HUES48 (cell line): Measurements from ENCODE around the gene KLRC1.
"Not testable (repeated sequence)": the region's sequence is repeated elsewhere in the genome, so short reads cannot be mapped to it uniquely, and the experiment has no call there.

Source experiments
- H3K27ac ChIP-seq: one replicate; pipeline ENCODE4 v1.7.0; 2013; ENCODE audit warnings: low read depth, low read length, inconsistent platforms
- H3K27me3 ChIP-seq: 2 replicates; pipeline ENCODE4 v1.6.1; 2013; ENCODE audit warnings: mild to moderate bottlenecking, low read length; ENCODE audit not compliant: control insufficient read depth, insufficient read depth
- H3K36me3 ChIP-seq: 2 replicates; pipeline ENCODE4 v1.6.1; 2013; ENCODE audit warnings: low read length; ENCODE audit not compliant: control insufficient read depth, insufficient read depth
- H3K4me1 ChIP-seq: 2 replicates; pipeline ENCODE4 v1.6.1; 2013; ENCODE audit warnings: mild to moderate bottlenecking, low read length; ENCODE audit not compliant: control insufficient read depth, insufficient read depth
- H3K4me3 ChIP-seq: 2 replicates; pipeline ENCODE4 v1.5.1; 2013; ENCODE audit warnings: mild to moderate bottlenecking, low read depth, low read length
- H3K9ac ChIP-seq: 2 replicates; pipeline ENCODE4 v1.6.1; 2013; ENCODE audit warnings: mild to moderate bottlenecking, low read depth, low read length, moderate library complexity
- H3K9me3 ChIP-seq: 2 replicates; pipeline ENCODE4 v1.6.1; 2013; ENCODE audit warnings: low read length; ENCODE audit not compliant: control insufficient read depth, insufficient read depth

The KLRC1 gene

DNA sequence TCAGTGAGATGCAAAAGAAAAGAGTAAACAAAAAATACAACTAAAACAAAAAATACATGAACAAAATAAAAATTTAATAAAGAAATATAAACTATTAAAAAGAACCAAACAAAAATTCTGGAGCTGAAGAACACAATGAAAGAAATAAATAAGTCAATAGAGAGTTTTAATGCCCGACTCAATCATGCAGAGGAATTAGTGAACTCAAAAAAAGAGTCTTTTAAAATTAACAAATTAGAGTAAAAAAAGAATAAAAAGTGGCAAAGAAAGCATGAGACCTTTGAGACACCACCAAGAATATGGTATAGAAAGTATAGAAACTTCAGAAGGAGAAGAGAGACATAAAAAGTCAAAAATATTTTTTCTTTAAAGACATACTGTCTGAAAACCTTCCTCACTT is 2.6 kb upstream of the KLRC1 start:
- H3K36me3 ChIP-seq: no peaks in the 10 kb centered on the region
- H3K4me1 ChIP-seq: peaks cover 11% of the 10 kb centered on the region
- no peaks in the 10 kb centered on the region for H3K27me3 ChIP-seq
- H3K27ac ChIP-seq: no peak overlapping the region
- H3K9me3 ChIP-seq: no peaks in the 10 kb centered on the region
- no peak overlapping the region for H3K9ac ChIP-seq
- H3K4me3 ChIP-seq: no peak overlapping the region

DNA sequence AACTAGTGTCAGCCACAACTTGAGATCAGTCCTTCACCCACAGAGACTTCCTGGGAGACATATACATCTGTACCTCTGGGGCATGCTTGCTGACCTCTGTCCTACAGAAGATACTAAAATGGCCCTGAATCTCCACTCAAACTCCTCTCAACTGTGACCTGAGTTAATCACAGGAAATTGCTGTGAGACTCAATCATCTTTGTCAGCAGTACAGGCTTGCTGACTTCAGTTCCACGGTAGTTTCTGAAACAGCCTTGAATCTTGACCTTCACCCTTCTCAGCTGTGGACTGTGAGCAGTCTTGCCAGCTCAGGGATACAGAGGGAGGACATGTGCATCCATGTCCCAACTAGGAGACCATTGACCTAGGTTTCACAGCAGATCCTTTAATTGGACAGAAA is 1.4 kb upstream of the KLRC1 start:
- Histone ChIP-seq H3K4me1 (peaks cover 11% of the 10 kb centered on the region), H3K27me3 (no peaks in the 10 kb centered on the region), H3K9me3 (no peaks in the 10 kb centered on the region), H3K27ac (no peak overlapping the region), H3K4me3 (no peak overlapping the region), H3K36me3 (no peaks in the 10 kb centered on the region), H3K9ac (no peak overlapping the region)

- no peak overlapping the region for H3K4me3 ChIP-seq
- H3K9ac ChIP-seq: no peak overlapping the region
- H3K4me1 ChIP-seq: no peaks in the 10 kb centered on the region
- H3K27me3 ChIP-seq: no peaks in the 10 kb centered on the region
- H3K36me3 ChIP-seq: no peaks in the 10 kb centered on the region
- H3K27ac ChIP-seq: no peak overlapping the region
- H3K9me3 ChIP-seq: no peaks in the 10 kb centered on the region
Measured at GRCh38 chr12:10448236-10448635, 4.9 kb downstream of the KLRC1 start.

- not testable (repeated sequence) for H3K9ac ChIP-seq, H3K4me3 ChIP-seq, H3K27ac ChIP-seq, H3K27me3 ChIP-seq, H3K4me1 ChIP-seq, H3K9me3 ChIP-seq, H3K36me3 ChIP-seq
Measured at GRCh38 chr12:10446052-10446451, 7.1 kb downstream of the KLRC1 start.

GRCh38 chr12:10441144-10441543 is 12.0 kb downstream of the KLRC1 start:
- H3K27ac ChIP-seq, H3K27me3 ChIP-seq, H3K4me3 ChIP-seq, H3K9ac ChIP-seq, H3K9me3 ChIP-seq, H3K4me1 ChIP-seq, H3K36me3 ChIP-seq: not testable (repeated sequence)

DNA sequence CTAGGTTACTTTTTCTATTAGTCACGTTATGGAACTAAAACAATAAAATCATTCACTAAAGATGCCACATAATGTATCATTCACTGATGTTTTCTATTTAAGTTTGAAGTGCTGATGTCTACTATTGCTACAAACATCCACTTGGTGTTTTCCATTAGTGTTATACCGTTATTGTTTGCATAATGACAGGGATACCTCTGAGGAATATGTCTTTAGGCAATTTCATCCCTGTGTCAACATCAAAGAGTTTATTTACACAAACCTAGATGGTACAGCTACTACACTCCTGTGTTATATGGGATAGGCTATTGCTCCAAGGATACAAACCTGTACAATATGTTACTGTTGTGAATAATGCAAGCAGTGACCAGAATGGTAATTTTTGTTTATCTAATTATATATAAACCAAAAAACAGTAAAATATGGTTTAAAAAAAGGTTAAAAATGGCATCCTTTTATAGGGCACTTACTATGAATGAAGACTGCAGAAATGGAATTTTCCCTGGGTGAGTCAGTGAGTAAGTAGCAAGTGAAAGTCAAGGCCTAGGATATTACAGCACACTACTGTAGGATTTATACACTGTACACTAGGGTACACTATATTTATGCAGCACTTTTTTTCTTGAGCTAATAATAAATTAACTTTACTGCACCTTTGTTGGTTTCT is 13.4 kb downstream of the KLRC1 start:
- not testable (repeated sequence) for H3K4me3 ChIP-seq, H3K4me1 ChIP-seq, H3K27ac ChIP-seq, H3K9ac ChIP-seq, H3K9me3 ChIP-seq, H3K36me3 ChIP-seq, H3K27me3 ChIP-seq

GRCh38 chr12:10437601-10438000 is 15.6 kb downstream of the KLRC1 start:
- H3K4me3 ChIP-seq, H3K27me3 ChIP-seq, H3K9me3 ChIP-seq, H3K9ac ChIP-seq, H3K36me3 ChIP-seq, H3K4me1 ChIP-seq, H3K27ac ChIP-seq: not testable (repeated sequence)

DNA sequence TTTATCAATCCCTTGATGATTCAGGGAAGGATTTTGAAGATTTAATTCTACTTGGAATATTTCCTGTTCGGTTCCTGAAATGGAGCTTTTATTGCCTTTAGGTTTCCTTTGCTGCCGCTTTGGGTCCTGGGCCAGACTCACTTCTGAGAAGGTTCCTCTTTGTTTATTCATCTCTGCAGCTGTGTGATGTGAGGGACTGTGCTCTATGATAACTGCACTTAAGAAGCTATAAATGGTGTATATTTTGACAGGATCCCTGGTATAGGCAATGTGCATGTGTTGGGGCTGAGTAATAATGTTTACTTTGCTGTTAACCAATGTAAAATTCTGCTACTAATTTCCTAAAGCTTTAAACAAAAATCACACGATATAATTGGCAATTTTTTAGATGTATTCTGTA is 17.4 kb downstream of the KLRC1 start, which contains the start of gene KLRC2:
Gene KLRC2 (minus strand): TSS at position 195 of the 400 bp plus-strand sequence. CDS start 24 bp downstream, at position 171.
- not testable (repeated sequence) for H3K4me3 ChIP-seq, H3K4me1 ChIP-seq, H3K27me3 ChIP-seq, H3K9me3 ChIP-seq, H3K36me3 ChIP-seq, H3K27ac ChIP-seq, H3K9ac ChIP-seq

DNA sequence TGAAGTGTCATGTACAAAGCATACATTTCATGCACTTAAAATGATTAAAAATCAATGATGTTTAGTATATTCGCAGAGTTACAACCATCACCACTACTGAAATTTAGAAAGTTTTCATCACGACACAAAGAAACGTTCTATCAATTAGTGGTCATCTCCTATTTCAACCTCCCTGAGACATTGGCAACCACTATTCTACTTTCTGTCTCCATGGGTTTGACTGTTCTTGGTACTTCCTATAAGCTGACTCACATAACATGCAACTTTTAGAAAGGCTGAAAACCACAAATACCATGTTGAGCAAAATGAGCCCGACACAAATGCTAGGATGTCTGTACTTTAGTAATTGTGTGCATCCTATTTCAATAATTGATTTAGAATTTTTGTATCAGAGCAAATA is 22.6 kb downstream of the KLRC1 start:
- H3K27me3 ChIP-seq, H3K4me1 ChIP-seq, H3K27ac ChIP-seq, H3K4me3 ChIP-seq, H3K36me3 ChIP-seq, H3K9me3 ChIP-seq, H3K9ac ChIP-seq: not testable (repeated sequence)

- H3K27ac ChIP-seq, H3K27me3 ChIP-seq, H3K36me3 ChIP-seq, H3K9ac ChIP-seq, H3K4me3 ChIP-seq, H3K4me1 ChIP-seq, H3K9me3 ChIP-seq: not testable (repeated sequence)
Measured at GRCh38 chr12:10425938-10426337, 27.2 kb downstream of the KLRC1 start.

DNA sequence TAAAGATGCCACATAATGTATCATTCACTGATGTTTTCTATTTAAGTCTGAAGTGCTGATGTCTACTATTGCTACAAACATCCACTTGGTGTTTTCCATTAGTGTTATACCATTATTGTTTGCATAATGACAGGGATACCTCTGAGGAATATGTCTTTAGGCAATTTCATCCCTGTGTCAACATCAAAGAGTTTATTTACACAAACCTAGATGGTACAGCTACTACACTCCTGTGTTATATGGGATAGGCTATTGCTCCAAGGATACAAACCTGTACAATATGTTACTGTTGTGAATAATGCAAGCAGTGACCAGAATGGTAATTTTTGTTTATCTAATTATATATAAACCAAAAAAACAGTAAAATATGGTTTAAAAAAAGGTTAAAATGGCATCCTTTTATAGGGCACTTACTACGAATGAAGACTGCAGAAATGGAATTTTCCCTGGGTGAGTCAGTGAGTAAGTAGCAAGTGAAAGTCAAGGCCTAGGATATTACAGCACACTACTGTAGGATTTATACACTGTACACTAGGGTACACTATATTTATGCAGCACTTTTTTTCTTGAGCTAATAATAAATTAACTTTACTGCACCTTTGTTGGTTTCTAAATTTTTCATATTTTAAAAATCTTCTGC is 28.8 kb downstream of the KLRC1 start:
- H3K27ac ChIP-seq, H3K9ac ChIP-seq, H3K27me3 ChIP-seq, H3K4me1 ChIP-seq, H3K9me3 ChIP-seq, H3K4me3 ChIP-seq, H3K36me3 ChIP-seq: not testable (repeated sequence)
